GM19372 (cell line): ENCODE data around the gene KLF2.
"Not testable (repeated sequence)": the region's sequence is repeated elsewhere in the genome, so short reads cannot be mapped to it uniquely, and the experiment has no call there.

Experiments
- ATAC-seq: cut with Tn5 transposase; IDR thresholded peaks from one replicate; pipeline ENCODE4 v1.9.1; 2021; ENCODE audit warnings: mild to moderate bottlenecking, low read depth, moderate library complexity; ENCODE audit not compliant: unreplicated experiment

KLF2 gene

DNA sequence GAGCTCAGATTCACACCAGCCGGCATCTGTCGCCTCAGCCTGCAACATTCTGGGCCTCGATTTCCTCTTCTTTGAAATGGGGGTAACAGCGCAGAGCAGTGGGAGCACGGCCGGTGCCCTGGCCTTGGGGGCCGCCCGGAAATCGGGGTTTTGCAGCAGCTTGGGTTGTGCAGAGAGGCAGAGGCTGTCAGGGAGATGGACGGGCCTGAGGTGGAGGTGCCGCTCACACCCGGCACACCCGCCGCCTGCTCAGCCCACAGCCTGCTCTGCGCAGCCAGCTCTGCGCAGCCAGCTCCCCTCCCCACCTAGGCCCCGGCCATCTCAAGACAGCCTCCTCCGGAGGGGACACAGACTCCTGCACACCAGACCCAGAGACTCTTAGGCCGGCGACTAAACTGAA is 10.6 kb downstream of the KLF2 start:
- ATAC-seq: no peak

GRCh38 chr19:16336571-16336970 is 11.9 kb downstream of the KLF2 start:
- ATAC-seq: no peak

DNA sequence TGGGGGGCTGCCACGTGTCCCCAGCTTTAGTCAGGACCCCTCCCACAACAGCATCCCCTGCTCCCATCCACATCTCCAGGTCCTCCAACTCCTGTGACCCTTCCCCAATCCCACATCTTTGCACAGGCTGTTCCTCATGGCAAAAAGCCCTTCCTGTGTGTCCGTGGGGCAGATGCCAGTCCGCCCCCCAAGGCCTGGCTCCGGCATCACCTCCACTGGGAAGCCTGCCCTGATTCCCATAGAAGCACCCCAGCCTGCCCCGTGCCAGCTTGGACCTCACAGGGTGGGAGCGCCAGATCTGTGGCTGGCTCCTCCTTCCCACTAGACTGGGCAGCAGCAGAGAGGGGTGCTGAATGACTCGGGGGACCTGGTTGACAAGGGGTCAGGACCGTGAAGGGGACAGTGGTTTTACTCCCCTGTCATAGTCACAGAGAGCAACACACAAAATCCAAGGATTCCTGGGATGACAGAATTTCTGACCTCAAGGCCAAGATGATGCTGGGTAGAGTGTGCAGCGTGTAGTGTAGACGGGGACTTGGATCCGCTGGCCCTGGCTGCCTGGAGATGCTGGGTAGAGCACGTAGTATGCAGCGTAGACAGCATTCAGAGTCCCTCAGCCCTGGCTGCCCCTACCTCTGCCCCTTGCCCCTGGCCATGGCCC is 13.3 kb downstream of the KLF2 start:
- no peak for ATAC-seq

- no peak for ATAC-seq
These were observed 14.1 kb downstream of the KLF2 start for GRCh38 chr19:16338470-16339360.

DNA sequence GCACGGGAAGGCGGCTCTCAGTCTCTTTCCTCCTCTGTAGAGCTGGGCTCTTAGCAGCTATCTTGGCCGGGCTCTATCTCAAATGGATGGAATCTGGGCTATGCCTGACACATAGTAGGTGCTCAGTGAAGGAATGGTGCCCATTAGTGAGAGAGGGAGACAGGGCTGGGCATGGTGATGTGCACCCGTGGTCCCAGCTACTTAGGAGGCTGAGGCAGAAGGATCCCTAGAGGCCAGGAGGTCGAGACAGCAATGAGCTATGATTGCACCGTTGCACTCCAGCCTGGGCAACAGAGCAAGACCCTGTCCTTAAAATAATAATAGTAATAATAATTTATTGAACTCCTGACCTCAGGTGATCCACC is 14.7 kb downstream of the KLF2 start:
- ATAC-seq: no peak

- ATAC-seq: no peak
These were observed 15.5 kb downstream of the KLF2 start for GRCh38 chr19:16340092-16340491.

GRCh38 chr19:16340654-16341053 is 16.0 kb downstream of the KLF2 start:
- ATAC-seq: no peak

- ATAC-seq: peak; percentile 73
These were observed 17.5 kb downstream of the KLF2 start for GRCh38 chr19:16342002-16342715.

DNA sequence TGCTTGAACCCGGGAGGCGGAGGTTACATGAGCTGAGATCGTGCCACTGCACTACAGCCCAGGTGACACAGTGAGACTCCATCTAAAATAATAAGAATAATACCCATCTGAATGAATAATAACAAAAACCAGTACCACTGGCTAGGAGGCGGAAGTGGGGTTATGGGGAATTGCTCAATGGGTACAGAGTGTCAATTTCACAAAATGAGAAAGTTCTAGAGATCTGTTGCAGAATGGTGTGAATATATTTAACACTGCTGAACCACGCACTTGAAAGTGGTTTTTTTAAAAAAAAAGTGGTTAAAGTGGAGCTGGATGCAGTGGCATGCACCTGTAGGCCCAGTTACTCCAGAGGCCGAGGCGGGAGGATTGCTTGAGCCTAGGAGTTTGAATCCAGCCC is 18.5 kb downstream of the KLF2 start:
- no peak for ATAC-seq

GRCh38 chr19:16345457-16345856 is 20.8 kb downstream of the KLF2 start:
- ATAC-seq: no peak

GRCh38 chr19:16347099-16347498 is 22.5 kb downstream of the KLF2 start:
- not testable (repeated sequence) for ATAC-seq

GRCh38 chr19:16347706-16348105 is 23.1 kb downstream of the KLF2 start:
- ATAC-seq: no peak

DNA sequence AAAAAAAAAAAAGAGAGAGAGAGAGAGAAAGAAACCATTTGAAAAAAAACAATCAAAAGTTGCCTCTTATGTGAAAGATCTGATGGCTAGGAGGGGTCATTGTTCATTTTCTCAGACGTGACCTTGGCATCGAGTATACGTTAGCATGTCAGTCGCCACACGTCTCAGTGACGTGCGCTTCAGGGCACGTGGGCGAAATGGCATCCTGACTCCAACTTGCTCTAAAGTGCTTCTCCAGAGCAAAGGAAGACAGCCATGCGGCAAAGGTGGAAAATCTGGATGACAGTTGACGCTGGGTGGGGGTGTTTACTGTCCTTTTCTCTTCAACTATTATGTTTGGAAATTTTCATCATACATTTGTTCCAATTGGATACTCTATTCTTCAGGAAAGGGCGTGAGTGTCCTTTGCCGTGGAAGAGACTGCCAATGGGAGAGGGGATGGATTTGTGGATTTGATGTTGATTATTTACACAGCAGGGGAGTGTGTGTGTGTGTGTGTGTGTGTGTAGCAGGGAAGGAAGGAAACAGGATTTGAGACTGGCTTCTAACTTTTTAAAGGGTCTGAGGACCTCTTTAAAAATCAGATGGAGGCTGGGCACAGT is 25.0 kb downstream of the KLF2 start:
- ATAC-seq: no peak

- ATAC-seq: no peak
These were observed 26.6 kb downstream of the KLF2 start for GRCh38 chr19:16351133-16351809.

DNA sequence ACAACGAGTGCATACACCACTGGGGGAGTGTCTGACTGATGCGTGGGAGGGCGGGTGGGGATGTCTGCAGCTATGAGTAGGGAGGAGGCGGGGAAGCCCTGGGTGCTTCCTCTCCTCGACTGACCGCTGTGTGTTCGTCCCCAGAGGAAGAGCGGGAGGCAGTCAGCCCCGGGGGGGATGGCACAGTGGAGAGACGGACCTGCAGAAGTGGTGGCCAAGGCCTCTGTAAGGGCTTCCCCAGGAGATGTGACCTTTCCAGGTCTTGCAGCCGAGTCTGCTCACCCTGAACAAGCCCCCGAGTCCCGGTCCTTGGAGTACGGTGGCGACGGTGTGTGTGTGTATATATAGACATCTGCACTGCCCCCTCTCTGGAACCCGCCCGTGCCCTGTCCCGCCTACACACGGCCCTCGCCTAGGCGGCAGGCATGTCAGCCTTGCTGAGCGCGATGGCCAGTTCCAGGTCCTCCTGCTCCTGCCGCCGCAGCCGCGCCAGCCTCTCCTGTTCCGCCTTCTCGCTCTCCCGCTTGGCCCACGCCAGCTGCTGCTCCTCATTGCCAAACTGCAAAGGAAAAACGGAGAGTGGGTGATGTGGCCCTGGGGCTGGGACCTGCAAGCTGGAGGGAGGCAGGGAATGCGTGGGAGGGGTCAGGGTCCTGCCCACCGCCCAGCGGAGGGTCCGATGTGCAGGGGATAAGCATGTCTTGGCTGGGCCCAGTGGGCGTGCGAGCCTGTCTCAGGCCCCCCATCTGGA is 30.8 kb downstream of the KLF2 start:
- no peak for ATAC-seq

DNA sequence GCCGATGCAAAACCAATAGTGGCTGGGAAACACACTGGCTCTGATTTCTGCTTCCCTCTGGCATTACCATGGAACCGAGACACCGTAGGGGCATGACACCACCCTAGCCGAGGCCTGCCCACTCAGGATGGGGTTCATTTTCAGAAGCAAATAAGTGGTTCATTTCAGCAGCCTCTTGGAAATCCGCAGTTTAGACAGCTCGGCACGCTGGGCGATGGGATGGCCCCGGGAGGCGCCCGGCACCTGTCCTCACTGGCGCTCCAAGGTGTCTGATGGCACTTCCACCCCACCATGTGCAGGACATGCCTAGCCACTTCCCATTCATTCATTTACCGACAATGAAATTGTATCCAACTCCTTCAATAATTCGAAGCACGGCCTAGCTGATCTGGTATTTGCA is 33.8 kb downstream of the KLF2 start:
- no peak for ATAC-seq

DNA sequence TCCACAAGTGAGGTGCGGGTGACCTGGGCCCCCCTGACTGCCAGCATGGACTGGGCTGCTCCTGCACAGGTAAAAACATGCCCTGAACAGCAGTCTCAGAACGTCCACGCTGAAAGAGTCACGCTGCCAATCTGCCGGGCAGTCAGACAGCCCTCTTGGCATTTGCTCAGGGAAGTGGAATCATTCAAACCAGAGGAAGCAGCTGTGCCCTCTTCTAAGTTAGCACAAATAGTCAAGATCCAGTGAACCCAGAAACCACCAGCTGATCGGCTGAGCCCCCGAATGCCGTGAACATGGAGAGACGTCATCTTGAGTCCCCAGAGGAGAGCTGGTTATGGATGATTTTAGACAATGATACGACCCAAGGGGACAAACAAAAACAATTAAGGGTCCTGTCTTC is 34.4 kb downstream of the KLF2 start:
- ATAC-seq: no peak

DNA sequence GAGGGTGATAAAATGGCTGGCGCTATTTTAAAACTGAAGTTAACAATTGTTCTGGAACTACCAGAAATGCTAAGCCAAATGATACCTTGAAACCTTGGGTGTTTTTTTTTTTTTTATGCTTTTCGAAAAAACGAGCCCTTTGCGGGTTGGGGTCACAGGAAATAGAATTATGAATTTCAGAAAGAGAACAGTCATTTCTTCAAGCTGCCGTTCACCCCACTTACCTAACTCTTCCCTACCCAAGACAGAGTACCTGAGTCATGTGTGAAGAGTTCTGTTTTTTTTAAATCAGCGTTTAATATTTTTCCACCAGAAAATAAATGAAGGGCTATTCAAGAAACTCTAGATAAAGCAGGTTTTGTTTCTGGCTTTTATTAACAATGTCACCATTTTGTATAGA is 35.3 kb downstream of the KLF2 start:
- no peak for ATAC-seq

- ATAC-seq: no peak
These were observed 36.1 kb downstream of the KLF2 start for GRCh38 chr19:16360738-16361137.

GRCh38 chr19:16361254-16361653 is 36.6 kb downstream of the KLF2 start:
- ATAC-seq: no peak
